Measurements from ENCODE around the gene SLC9C1.

The SLC9C1 gene

GRCh38 chr3:112114576-112115160, 179.3 kb downstream of the SLC9C1 start:
- DNase-seq: no peak
- Histone ChIP-seq H3K27me3 (ENCODE audit: control insufficient read depth in 1 of 2, insufficient read depth in 1 of 2, low read length in 2 of 2) (no peaks in the 10 kb centered on the region), H3K4me1 (ENCODE audit: control insufficient read depth, insufficient read depth, low read depth, low read length) (no peaks in the 10 kb centered on the region), H2AFZ (ENCODE audit: low read depth, low read length) (no peak overlapping the region), H3K23ac (ENCODE audit: low read length in 2 of 2) (no peak overlapping the region), H2BK120ac (ENCODE audit: low read depth, low read length) (no peak overlapping the region), H3K9me3 (ENCODE audit: control insufficient read depth, low read length) (no peaks in the 10 kb centered on the region), H2BK5ac (ENCODE audit: low read depth, low read length, poor library complexity, severe bottlenecking) (no peak overlapping the region), H3K14ac (ENCODE audit: low read length in 2 of 2) (no peak overlapping the region), H3K79me1 (replicated peaks; ENCODE audit: low read length, poor library complexity, severe bottlenecking) (peaks cover 25% of the 10 kb centered on the region), H3K4ac (ENCODE audit: low read depth in 1 of 2, low read length in 2 of 2) (no peak overlapping the region), H3K4me3 (ENCODE audit: insufficient read depth in 1 of 2, low read depth in 1 of 2, low read length in 2 of 2) (no peak overlapping the region), H3K9ac (ENCODE audit: low read length) (no peak overlapping the region), H3K36me3 (ENCODE audit: control insufficient read depth in 1 of 2, insufficient read depth in 2 of 2, low read depth in 1 of 2, low read length in 2 of 2) (peaks cover 19 to 26% of the 10 kb centered on the region in 2 experiments), H3K4me2 (ENCODE audit: low read length, poor library complexity, severe bottlenecking) (no peak overlapping the region), H3K18ac (ENCODE audit: low read depth in 1 of 2, low read length in 2 of 2) (no peak overlapping the region), H4K91ac (ENCODE audit: low read length) (no peak overlapping the region), H2AK5ac (ENCODE audit: low read length, severe bottlenecking) (no peak overlapping the region), H2BK12ac (ENCODE audit: low read length in 2 of 2) (no peak overlapping the region), H2BK15ac (ENCODE audit: low read depth, poor library complexity, severe bottlenecking) (no peak overlapping the region), H4K8ac (ENCODE audit: low read length) (no peak overlapping the region), H3K27ac (ENCODE audit: low read length, poor library complexity, severe bottlenecking) (no peak overlapping the region)
- 92% methylated on average over 2 of the region's 6 CpGs for WGBS

GRCh38 chr3:112111785-112112402, 182.1 kb downstream of the SLC9C1 start:
- no peak overlapping the region for H3K14ac ChIP-seq (ENCODE audit: low read length in 2 of 2)
- no peak overlapping the region for H4K91ac ChIP-seq (ENCODE audit: low read length)
- peaks cover 12 to 23% of the 10 kb centered on the region in 2 experiments for H3K36me3 ChIP-seq (ENCODE audit: control insufficient read depth in 1 of 2, insufficient read depth in 2 of 2, low read depth in 1 of 2, low read length in 2 of 2)
- peaks cover 30% of the 10 kb centered on the region for H3K79me1 ChIP-seq (replicated peaks; ENCODE audit: low read length, poor library complexity, severe bottlenecking)
- no peak overlapping the region for H3K4me2 ChIP-seq (ENCODE audit: low read length, poor library complexity, severe bottlenecking)
- no peak overlapping the region for H2BK5ac ChIP-seq (ENCODE audit: low read depth, low read length, poor library complexity, severe bottlenecking)
- no peaks in the 10 kb centered on the region for H3K9me3 ChIP-seq (ENCODE audit: control insufficient read depth, low read length)
- no peak overlapping the region for H3K23ac ChIP-seq (ENCODE audit: low read length in 2 of 2)
- H2BK12ac ChIP-seq (ENCODE audit: low read length in 2 of 2): no peak overlapping the region
- H2BK120ac ChIP-seq (ENCODE audit: low read depth, low read length): no peak overlapping the region
- no peak overlapping the region for H3K9ac ChIP-seq (ENCODE audit: low read length)
- peaks cover 3% of the 10 kb centered on the region for H3K4me1 ChIP-seq (ENCODE audit: control insufficient read depth, insufficient read depth, low read depth, low read length)
- no peak overlapping the region for H2AFZ ChIP-seq (ENCODE audit: low read depth, low read length)
- no peak overlapping the region for H2BK15ac ChIP-seq (ENCODE audit: low read depth, poor library complexity, severe bottlenecking)
- H3K27me3 ChIP-seq (ENCODE audit: control insufficient read depth in 1 of 2, insufficient read depth in 1 of 2, low read length in 2 of 2): no peaks in the 10 kb centered on the region
- H3K4ac ChIP-seq (ENCODE audit: low read depth in 1 of 2, low read length in 2 of 2): no peak overlapping the region
- H3K18ac ChIP-seq (ENCODE audit: low read depth in 1 of 2, low read length in 2 of 2): no peak overlapping the region
- H3K27ac ChIP-seq (ENCODE audit: low read length, poor library complexity, severe bottlenecking): no peak overlapping the region
- H3K4me3 ChIP-seq (ENCODE audit: insufficient read depth in 1 of 2, low read depth in 1 of 2, low read length in 2 of 2): no peak overlapping the region
- no peak overlapping the region for H2AK5ac ChIP-seq (ENCODE audit: low read length, severe bottlenecking)
- no peak overlapping the region for H4K8ac ChIP-seq (ENCODE audit: low read length)
- 39% methylated on average over 3 of the region's 3 CpGs for WGBS
- DNase-seq: peak; percentile 60

GRCh38 chr3:112109322-112109721, 184.7 kb downstream of the SLC9C1 start:
- H2AK5ac ChIP-seq (ENCODE audit: low read length, severe bottlenecking): no peak overlapping the region
- no peak overlapping the region for H2BK120ac ChIP-seq (ENCODE audit: low read depth, low read length)
- H2AFZ ChIP-seq (ENCODE audit: low read depth, low read length): no peak overlapping the region
- no peak overlapping the region for H4K8ac ChIP-seq (ENCODE audit: low read length)
- no peak overlapping the region for H3K27ac ChIP-seq (ENCODE audit: low read length, poor library complexity, severe bottlenecking)
- H3K9ac ChIP-seq (ENCODE audit: low read length): no peak overlapping the region
- no peak overlapping the region for H2BK15ac ChIP-seq (ENCODE audit: low read depth, poor library complexity, severe bottlenecking)
- DNase-seq: no peak
- H3K23ac ChIP-seq (ENCODE audit: low read length in 2 of 2): no peak overlapping the region
- no peak overlapping the region for H3K18ac ChIP-seq (ENCODE audit: low read depth in 1 of 2, low read length in 2 of 2)
- H2BK12ac ChIP-seq (ENCODE audit: low read length in 2 of 2): no peak overlapping the region
- no peak overlapping the region for H3K4ac ChIP-seq (ENCODE audit: low read depth in 1 of 2, low read length in 2 of 2)
- no peak overlapping the region for H3K4me3 ChIP-seq (ENCODE audit: insufficient read depth in 1 of 2, low read depth in 1 of 2, low read length in 2 of 2)
- no peaks in the 10 kb centered on the region for H3K9me3 ChIP-seq (ENCODE audit: control insufficient read depth, low read length)
- H4K91ac ChIP-seq (ENCODE audit: low read length): no peak overlapping the region
- peaks cover 3% of the 10 kb centered on the region for H3K4me1 ChIP-seq (ENCODE audit: control insufficient read depth, insufficient read depth, low read depth, low read length)
- no peak overlapping the region for H2BK5ac ChIP-seq (ENCODE audit: low read depth, low read length, poor library complexity, severe bottlenecking)
- H3K79me1 ChIP-seq (replicated peaks; ENCODE audit: low read length, poor library complexity, severe bottlenecking): peaks cover 29% of the 10 kb centered on the region
- H3K36me3 ChIP-seq (ENCODE audit: control insufficient read depth in 1 of 2, insufficient read depth in 2 of 2, low read depth in 1 of 2, low read length in 2 of 2): peaks cover 14 to 25% of the 10 kb centered on the region in 2 experiments
- 79% methylated on average over 2 of the region's 5 CpGs for WGBS
- H3K14ac ChIP-seq (ENCODE audit: low read length in 2 of 2): no peak overlapping the region
- H3K27me3 ChIP-seq (ENCODE audit: control insufficient read depth in 1 of 2, insufficient read depth in 1 of 2, low read length in 2 of 2): no peaks in the 10 kb centered on the region
- H3K4me2 ChIP-seq (ENCODE audit: low read length, poor library complexity, severe bottlenecking): no peak overlapping the region

- Histone ChIP-seq H4K91ac (ENCODE audit: low read length) (no peak overlapping the region), H3K23ac (ENCODE audit: low read length in 2 of 2) (no peak overlapping the region), H3K36me3 (ENCODE audit: control insufficient read depth in 1 of 2, insufficient read depth in 2 of 2, low read depth in 1 of 2, low read length in 2 of 2) (peaks cover 15 to 19% of the 10 kb centered on the region in 2 experiments)
Observed at GRCh38 chr3:112104774-112105173, 189.2 kb downstream of the SLC9C1 start.

More at GRCh38 chr3:112104774-112105173, 189.2 kb downstream of the SLC9C1 start:
- Histone ChIP-seq H3K18ac (ENCODE audit: low read depth in 1 of 2, low read length in 2 of 2) (no peak overlapping the region), H3K4ac (ENCODE audit: low read depth in 1 of 2, low read length in 2 of 2) (no peak overlapping the region), H3K9me3 (ENCODE audit: control insufficient read depth, low read length) (no peaks in the 10 kb centered on the region), H4K8ac (ENCODE audit: low read length) (no peak overlapping the region), H3K9ac (ENCODE audit: low read length) (no peak overlapping the region), H2AK5ac (ENCODE audit: low read length, severe bottlenecking) (no peak overlapping the region), H2BK15ac (ENCODE audit: low read depth, poor library complexity, severe bottlenecking) (no peak overlapping the region), H3K4me2 (ENCODE audit: low read length, poor library complexity, severe bottlenecking) (no peak overlapping the region), H3K27ac (ENCODE audit: low read length, poor library complexity, severe bottlenecking) (no peak overlapping the region), H3K79me1 (replicated peaks; ENCODE audit: low read length, poor library complexity, severe bottlenecking) (peaks cover 31% of the 10 kb centered on the region), H3K27me3 (ENCODE audit: control insufficient read depth in 1 of 2, insufficient read depth in 1 of 2, low read length in 2 of 2) (peaks cover 0 to 6% of the 10 kb centered on the region in 2 experiments), H2BK12ac (ENCODE audit: low read length in 2 of 2) (no peak overlapping the region), H2BK120ac (ENCODE audit: low read depth, low read length) (no peak overlapping the region), H2AFZ (ENCODE audit: low read depth, low read length) (no peak overlapping the region), H2BK5ac (ENCODE audit: low read depth, low read length, poor library complexity, severe bottlenecking) (no peak overlapping the region), H3K14ac (ENCODE audit: low read length in 2 of 2) (no peak overlapping the region), H3K4me1 (ENCODE audit: control insufficient read depth, insufficient read depth, low read depth, low read length) (peaks cover 9% of the 10 kb centered on the region), H3K4me3 (ENCODE audit: insufficient read depth in 1 of 2, low read depth in 1 of 2, low read length in 2 of 2) (no peak overlapping the region)
- WGBS: 92% methylated on average over 2 of the region's 2 CpGs
- no peak for DNase-seq
